ENCODE data around the gene NLRC5. TPM values are rescaled to one million over a fixed set of nuclear protein-coding genes. Genes with fewer than 3 reads are reported as not detected.

The NLRC5 gene
- total RNA-seq, 3 donors from 2014 or later, result 110 to 127 (median 113) TPM

GRCh38 chr16:56950051-56950450 lies 39.3 kb upstream of the NLRC5 start:
- Histone ChIP-seq H3K4me1 (ENCODE audit: low read depth) (no peaks in the 10 kb centered on the region), H3K9me3 (no peaks in the 10 kb centered on the region), H3K36me3 (ENCODE audit: low read depth) (no peaks in the 10 kb centered on the region), H3K4me3 (no peak overlapping the region)
- intact Hi-C loops (cut with DNase I, micrococcal nuclease), result loop anchor here in 1 of 2 donors (5.0 kb wide), 1 partner anchor 83 kb away; the partner anchor contains the start of gene SLC12A3
- DNase-seq (no peak), ATAC-seq (no peak)
- TF ChIP-seq CTCF (IDR thresholded peaks at IDR 0.05), result no peak

GRCh38 chr16:56950455-56950854 lies 38.9 kb upstream of the NLRC5 start:
- intact Hi-C loops (cut with DNase I, micrococcal nuclease), result loop anchor here in 1 of 2 donors (5.0 kb wide), 1 partner anchor 83 kb away; the partner anchor contains the start of gene SLC12A3
- no peaks in the 10 kb centered on the region for H3K9me3 ChIP-seq

GRCh38 chr16:56950881-56951771 lies 38.2 kb upstream of the NLRC5 start:
- ATAC-seq, result peak; percentile 78
- peak in 2 of 3 donors; percentile 52 to 57 for DNase-seq
- intact Hi-C loops (cut with DNase I, micrococcal nuclease), result loop anchor here in 1 of 2 donors (5.0 kb wide), 1 partner anchor 84 kb away; the partner anchor contains the start of gene SLC12A3

More at GRCh38 chr16:56950455-56950854, 38.9 kb upstream of the NLRC5 start:
- Histone ChIP-seq H3K36me3 (ENCODE audit: low read depth) (no peaks in the 10 kb centered on the region), H3K4me1 (ENCODE audit: low read depth) (no peaks in the 10 kb centered on the region), H3K4me3 (no peak overlapping the region)
- no peak for DNase-seq
- ATAC-seq, result no peak
- no peak for TF ChIP-seq CTCF (IDR thresholded peaks at IDR 0.05)

GRCh38 chr16:56953006-56953405 lies 36.4 kb upstream of the NLRC5 start:
- TF ChIP-seq CTCF (IDR thresholded peaks at IDR 0.05), result no peak
- Histone ChIP-seq H3K4me1 (ENCODE audit: low read depth) (no peaks in the 10 kb centered on the region), H3K4me3 (no peak overlapping the region), H3K9me3 (no peaks in the 10 kb centered on the region), H3K36me3 (ENCODE audit: low read depth) (no peaks in the 10 kb centered on the region)
- no peak for ATAC-seq
- DNase-seq, result no peak
- intact Hi-C loops (cut with DNase I, micrococcal nuclease), result loop anchor here in 1 of 2 donors (5.0 kb wide), 1 partner anchor 86 kb away; the partner anchor contains the start of gene SLC12A3

More at GRCh38 chr16:56950881-56951771, 38.2 kb upstream of the NLRC5 start:
- H3K36me3 ChIP-seq (ENCODE audit: low read depth), result no peaks in the 10 kb centered on the region
- no peaks in the 10 kb centered on the region for H3K4me1 ChIP-seq (ENCODE audit: low read depth)
- peak; percentile 34 for TF ChIP-seq CTCF (IDR thresholded peaks at IDR 0.05)
- H3K9me3 ChIP-seq, result no peaks in the 10 kb centered on the region
- H3K4me3 ChIP-seq, result no peak overlapping the region

- no peaks in the 10 kb centered on the region for H3K9me3 ChIP-seq
- intact Hi-C loops (cut with DNase I, micrococcal nuclease), result no loop called here
- no peak for DNase-seq
- TF ChIP-seq CTCF (IDR thresholded peaks at IDR 0.05), result no peak
- no peak for ATAC-seq
- no peak overlapping the region for H3K4me3 ChIP-seq
- H3K36me3 ChIP-seq (ENCODE audit: low read depth), result no peaks in the 10 kb centered on the region
- no peaks in the 10 kb centered on the region for H3K4me1 ChIP-seq (ENCODE audit: low read depth)
Observed at GRCh38 chr16:56956076-56956475, 33.3 kb upstream of the NLRC5 start.
